T-helper 2 cell (primary cell): ENCODE data around the gene SYK.

ENCODE experiments used
- DNase-seq, 5 experiments: peaks; one replicate each; pipeline versions ENCODE4 v3.0.0 to v3.0.0-alpha.2; 2012 to 2022

The SYK gene

GRCh38 chr9:90907790-90908189 lies 106.2 kb downstream of the SYK start:
- no peak for DNase-seq

GRCh38 chr9:90909225-90909624 lies 107.6 kb downstream of the SYK start:
- DNase-seq: no peak

GRCh38 chr9:90909747-90910283 lies 108.2 kb downstream of the SYK start:
- no peak for DNase-seq

- DNase-seq: no peak
Measured at GRCh38 chr9:90914196-90914595, 112.6 kb downstream of the SYK start.

- DNase-seq: peak; percentile 37 to 84 (median 57)
Measured at GRCh38 chr9:90914868-90915483, 113.4 kb downstream of the SYK start.

GRCh38 chr9:90915693-90916092 lies 114.1 kb downstream of the SYK start:
- DNase-seq: peak in 1 of 5 experiments; percentile 58

GRCh38 chr9:90916147-90916734 lies 114.6 kb downstream of the SYK start:
- DNase-seq: no peak

- DNase-seq: no peak
Measured at GRCh38 chr9:90919883-90920282, 118.3 kb downstream of the SYK start.

- no peak for DNase-seq
Measured at GRCh38 chr9:90921104-90921503, 119.5 kb downstream of the SYK start.

- no peak for DNase-seq
Measured at GRCh38 chr9:90921969-90922368, 120.3 kb downstream of the SYK start.

- DNase-seq: no peak
Measured at GRCh38 chr9:90925581-90926257, 124.1 kb downstream of the SYK start.

- DNase-seq: no peak
Measured at GRCh38 chr9:90926936-90927335, 125.3 kb downstream of the SYK start.

- peak in 1 of 5 experiments; percentile 21 for DNase-seq
Measured at GRCh38 chr9:90927496-90927895, 125.9 kb downstream of the SYK start.

- no peak for DNase-seq
Measured at GRCh38 chr9:90929626-90930025, 128.0 kb downstream of the SYK start.

GRCh38 chr9:90933468-90933867 lies 131.8 kb downstream of the SYK start:
- DNase-seq: no peak

GRCh38 chr9:90939351-90939750 lies 137.7 kb downstream of the SYK start:
- DNase-seq: no peak

- no peak for DNase-seq
Measured at GRCh38 chr9:90940280-90940679, 138.7 kb downstream of the SYK start.

GRCh38 chr9:90941661-90942060 lies 140.0 kb downstream of the SYK start:
- no peak for DNase-seq

GRCh38 chr9:90942555-90942954 lies 140.9 kb downstream of the SYK start:
- DNase-seq: no peak

GRCh38 chr9:90943341-90943740 lies 141.7 kb downstream of the SYK start:
- DNase-seq: no peak

- DNase-seq: no peak
Measured at GRCh38 chr9:90945336-90945735, 143.7 kb downstream of the SYK start.

GRCh38 chr9:90946982-90947381 lies 145.4 kb downstream of the SYK start:
- DNase-seq: no peak
